ENCODE data around the gene CELF2.

The CELF2 gene

GRCh38 chr10:11206676-11207559, 189.2 kb downstream of the CELF2 start:
- DNase-seq: no peak

- no peak for DNase-seq
These were observed 189.8 kb downstream of the CELF2 start for GRCh38 chr10:11207560-11207844.

- DNase-seq: no peak
These were observed 190.6 kb downstream of the CELF2 start for GRCh38 chr10:11208243-11208642.

- DNase-seq: peak; percentile 41
These were observed 191.5 kb downstream of the CELF2 start for GRCh38 chr10:11208908-11209829.

GRCh38 chr10:11209830-11210181, 192.1 kb downstream of the CELF2 start:
- no peak for DNase-seq

GRCh38 chr10:11210211-11210922, 192.7 kb downstream of the CELF2 start:
- DNase-seq: no peak

- no peak for DNase-seq
These were observed 194.8 kb downstream of the CELF2 start for GRCh38 chr10:11212288-11213085.

- DNase-seq: no peak
These were observed 195.5 kb downstream of the CELF2 start for GRCh38 chr10:11213137-11213536.

GRCh38 chr10:11214407-11214806, 196.7 kb downstream of the CELF2 start:
- no peak for DNase-seq

- DNase-seq: no peak
These were observed 197.8 kb downstream of the CELF2 start for GRCh38 chr10:11215471-11215870.

- no peak for DNase-seq
These were observed 199.8 kb downstream of the CELF2 start for GRCh38 chr10:11217521-11217920.

GRCh38 chr10:11218395-11218794, 200.7 kb downstream of the CELF2 start:
- DNase-seq: peak; percentile 48

GRCh38 chr10:11219431-11219830, 201.8 kb downstream of the CELF2 start:
- DNase-seq: no peak

GRCh38 chr10:11223081-11223480, 205.4 kb downstream of the CELF2 start:
- DNase-seq: no peak

GRCh38 chr10:11223507-11224140, 206.0 kb downstream of the CELF2 start:
- no peak for DNase-seq

- DNase-seq: no peak
These were observed 206.6 kb downstream of the CELF2 start for GRCh38 chr10:11224321-11224720.

- DNase-seq: no peak
These were observed 207.2 kb downstream of the CELF2 start for GRCh38 chr10:11224792-11225416.

- DNase-seq: peak; percentile 82
These were observed 208.3 kb downstream of the CELF2 start for GRCh38 chr10:11225935-11226334.

- no peak for DNase-seq
These were observed 209.4 kb downstream of the CELF2 start for GRCh38 chr10:11227103-11227502.

GRCh38 chr10:11229893-11230292, 212.2 kb downstream of the CELF2 start:
- DNase-seq: no peak

GRCh38 chr10:11230498-11231167, 213.0 kb downstream of the CELF2 start:
- no peak for DNase-seq

All from stimulated activated CD4-positive, alpha-beta T cell treated with anti-CD3 and anti-CD28 coated beads, Interleukin-1b, Interleukin-23, amount 100 ng/mL, for 48 hours (primary cell).